ENCODE data around the gene REG4. TPM values are rescaled to one million over a fixed set of nuclear protein-coding genes. Genes with fewer than 3 reads are reported as not detected.

The REG4 gene
- polyA plus RNA-seq, 3 donors: not detected

DNA sequence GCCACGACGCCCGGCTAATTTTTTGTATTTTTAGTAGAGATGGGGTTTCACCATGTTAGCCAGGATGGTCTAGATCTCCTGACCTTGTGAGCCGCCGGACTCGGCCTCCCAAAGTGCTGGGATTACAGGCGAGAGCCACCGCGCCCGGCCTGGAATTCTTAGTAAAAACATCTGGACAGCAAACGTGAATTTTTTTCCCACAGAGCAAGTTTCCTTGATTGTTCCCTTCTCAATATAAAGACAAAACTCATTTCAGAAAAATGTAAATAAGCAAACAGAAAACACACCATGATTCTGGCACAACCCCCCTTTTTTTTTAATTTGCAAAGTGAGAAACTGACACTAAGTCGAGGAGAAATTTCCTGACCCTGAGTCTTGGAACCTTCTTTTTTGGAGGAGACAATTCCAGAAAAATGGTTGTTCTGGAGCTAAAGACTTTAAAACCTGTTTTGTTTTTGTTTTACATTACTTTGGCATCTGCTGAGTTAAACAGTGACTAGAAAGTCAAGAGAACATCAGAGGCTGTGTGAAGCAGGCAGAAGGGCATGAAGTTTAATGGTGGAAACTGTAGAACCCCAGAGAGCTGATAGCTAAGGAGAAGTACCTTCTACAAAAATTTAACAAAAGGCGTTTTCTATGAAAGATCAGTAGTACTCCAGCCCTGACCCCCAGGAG lies 32.2 kb downstream of the REG4 start:
- H3K27ac Mint-ChIP-seq: no peak overlapping the region
- H3K4me1 Mint-ChIP-seq: peaks cover 26% of the 10 kb centered on the region
- H3K36me3 Mint-ChIP-seq: no peaks in the 10 kb centered on the region
- H3K4me2 ChIP-seq (replicated peaks; ENCODE audit: extremely low read depth, low read length, poor library complexity, severe bottlenecking): no peak overlapping the region
- H3K36me3 ChIP-seq (replicated peaks in 1 of 2; ENCODE audit: control insufficient read depth in 1 of 2, insufficient read depth in 2 of 2, low read length in 2 of 2): no peaks in the 10 kb centered on the region
- DNase-seq: no peak
- no peaks in the 10 kb centered on the region for H4K20me1 ChIP-seq (ENCODE audit: insufficient read depth, low read length)
- no peaks in the 10 kb centered on the region for H3K79me2 ChIP-seq (ENCODE audit: insufficient read depth, low read length)
- H3K9me3 ChIP-seq (replicated peaks in 1 of 2; ENCODE audit: control insufficient read depth in 1 of 2, insufficient read depth in 1 of 2, low read length in 2 of 2): no peaks in the 10 kb centered on the region
- no peak overlapping the region for H3K9ac ChIP-seq (ENCODE audit: insufficient read depth, low read length, poor library complexity, severe bottlenecking)
- H2AFZ ChIP-seq (ENCODE audit: insufficient read depth, low read depth, low read length, poor library complexity, severe bottlenecking): no peak overlapping the region
- H3K4me3 Mint-ChIP-seq: no peak overlapping the region
- no peak overlapping the region for H3K4me3 ChIP-seq (replicated peaks in 1 of 3; ENCODE audit: low read depth in 2 of 3, low read length in 3 of 3)
- H3K27me3 ChIP-seq (ENCODE audit: control insufficient read depth in 2 of 2, insufficient read depth in 2 of 2, low read length in 2 of 2): no peaks in the 10 kb centered on the region
- 80% methylated on average over 1 of the region's 13 CpGs for WGBS (ENCODE audit: insufficient coverage)
- H3K4me1 ChIP-seq (ENCODE audit: control insufficient read depth in 1 of 2, insufficient read depth in 2 of 2, low read length in 2 of 2): peaks cover 20 to 21% of the 10 kb centered on the region in 2 donors
- peaks cover 0 to 2% (median 1%) of the 10 kb centered on the region in 3 donors for H3K27me3 Mint-ChIP-seq (ENCODE audit: low read depth in 3 of 3)
- TF ChIP-seq, protein P1, sequence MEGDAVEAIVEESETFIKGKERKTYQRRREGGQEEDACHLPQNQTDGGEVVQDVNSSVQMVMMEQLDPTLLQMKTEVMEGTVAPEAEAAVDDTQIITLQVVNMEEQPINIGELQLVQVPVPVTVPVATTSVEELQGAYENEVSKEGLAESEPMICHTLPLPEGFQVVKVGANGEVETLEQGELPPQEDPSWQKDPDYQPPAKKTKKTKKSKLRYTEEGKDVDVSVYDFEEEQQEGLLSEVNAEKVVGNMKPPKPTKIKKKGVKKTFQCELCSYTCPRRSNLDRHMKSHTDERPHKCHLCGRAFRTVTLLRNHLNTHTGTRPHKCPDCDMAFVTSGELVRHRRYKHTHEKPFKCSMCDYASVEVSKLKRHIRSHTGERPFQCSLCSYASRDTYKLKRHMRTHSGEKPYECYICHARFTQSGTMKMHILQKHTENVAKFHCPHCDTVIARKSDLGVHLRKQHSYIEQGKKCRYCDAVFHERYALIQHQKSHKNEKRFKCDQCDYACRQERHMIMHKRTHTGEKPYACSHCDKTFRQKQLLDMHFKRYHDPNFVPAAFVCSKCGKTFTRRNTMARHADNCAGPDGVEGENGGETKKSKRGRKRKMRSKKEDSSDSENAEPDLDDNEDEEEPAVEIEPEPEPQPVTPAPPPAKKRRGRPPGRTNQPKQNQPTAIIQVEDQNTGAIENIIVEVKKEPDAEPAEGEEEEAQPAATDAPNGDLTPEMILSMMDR (IDR thresholded peaks at IDR 0.05): no peak
- no peaks in the 10 kb centered on the region for H3K9me3 Mint-ChIP-seq
- intact Hi-C loops (cut with micrococcal nuclease): no loop called here
- H3K27ac ChIP-seq (ENCODE audit: low read depth in 1 of 2, low read length in 2 of 2): no peak overlapping the region

DNA sequence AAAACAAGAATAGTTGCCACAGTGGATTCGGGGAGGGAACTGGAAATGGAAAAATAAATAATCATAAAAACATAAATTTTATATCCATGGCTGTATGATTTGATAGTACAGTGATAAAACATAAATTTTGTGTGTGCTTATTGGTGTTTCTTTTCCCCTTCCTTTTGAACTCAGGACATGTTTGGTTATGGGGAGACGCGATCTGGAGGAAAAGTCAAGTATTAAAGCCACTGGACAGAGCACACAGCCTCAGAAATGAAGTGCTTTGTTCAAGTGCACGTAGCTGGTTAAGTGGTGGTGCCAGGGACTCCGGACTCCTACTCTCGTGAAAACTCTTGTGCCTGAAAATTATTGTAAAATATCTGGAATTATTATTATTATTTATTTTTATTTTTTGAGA lies 32.9 kb downstream of the REG4 start:
- H3K9me3 ChIP-seq (replicated peaks in 1 of 2; ENCODE audit: control insufficient read depth in 1 of 2, insufficient read depth in 1 of 2, low read length in 2 of 2): no peaks in the 10 kb centered on the region
- H3K4me3 ChIP-seq (replicated peaks in 1 of 3; ENCODE audit: low read depth in 2 of 3, low read length in 3 of 3): no peak overlapping the region
- H4K20me1 ChIP-seq (ENCODE audit: insufficient read depth, low read length): no peaks in the 10 kb centered on the region
- intact Hi-C loops (cut with micrococcal nuclease): no loop called here
- no CpG with 5 or more reads among the region's 6 CpGs for WGBS (ENCODE audit: insufficient coverage)
- Mint-ChIP-seq H3K4me1 (peaks cover 21% of the 10 kb centered on the region), H3K27me3 (ENCODE audit: low read depth in 3 of 3) (peaks cover 0 to 2% (median 1%) of the 10 kb centered on the region in 3 donors), H3K27ac (no peak overlapping the region), H3K36me3 (no peaks in the 10 kb centered on the region), H3K4me3 (no peak overlapping the region), H3K9me3 (no peaks in the 10 kb centered on the region)
- TF ChIP-seq, protein P1 (IDR thresholded peaks at IDR 0.05): no peak
- no peak overlapping the region for H3K9ac ChIP-seq (ENCODE audit: insufficient read depth, low read length, poor library complexity, severe bottlenecking)
- no peaks in the 10 kb centered on the region for H3K27me3 ChIP-seq (ENCODE audit: control insufficient read depth in 2 of 2, insufficient read depth in 2 of 2, low read length in 2 of 2)
- no peaks in the 10 kb centered on the region for H3K79me2 ChIP-seq (ENCODE audit: insufficient read depth, low read length)
- no peak overlapping the region for H2AFZ ChIP-seq (ENCODE audit: insufficient read depth, low read depth, low read length, poor library complexity, severe bottlenecking)
- no peak for DNase-seq
- no peak overlapping the region for H3K27ac ChIP-seq (ENCODE audit: low read depth in 1 of 2, low read length in 2 of 2)
- peaks cover 13 to 14% of the 10 kb centered on the region in 2 donors for H3K4me1 ChIP-seq (ENCODE audit: control insufficient read depth in 1 of 2, insufficient read depth in 2 of 2, low read length in 2 of 2)
- H3K4me2 ChIP-seq (replicated peaks; ENCODE audit: extremely low read depth, low read length, poor library complexity, severe bottlenecking): no peak overlapping the region
- no peaks in the 10 kb centered on the region for H3K36me3 ChIP-seq (replicated peaks in 1 of 2; ENCODE audit: control insufficient read depth in 1 of 2, insufficient read depth in 2 of 2, low read length in 2 of 2)

Data from CD14-positive monocyte (primary cell).